T-helper 2 cell treated with Interferon-gamma antibody and Interleukin-4, amounts not matched to agents 5 μg/mL and 100 μg/mL, for 36 hours (primary cell): ENCODE measurements around the gene XRCC6.
"Not testable (repeated sequence)": the region's sequence is repeated elsewhere in the genome, so short reads cannot be mapped to it uniquely, and the experiment has no call there.

Source experiments
- DNase-seq: peaks from one replicate; pipeline ENCODE4 v3.0.0; 2021; ENCODE audit warnings: low spot score
- H3K27ac Mint-ChIP-seq: one replicate; pipeline ENCODE4 v1.8.0; 2021; ENCODE audit warnings: mild to moderate bottlenecking, mixed read lengths
- H3K27me3 Mint-ChIP-seq: one replicate; pipeline ENCODE4 v1.8.0; 2021; ENCODE audit warnings: low read depth, mixed read lengths
- H3K36me3 Mint-ChIP-seq: one replicate; pipeline ENCODE4 v1.8.0; 2021; ENCODE audit warnings: low read depth, mixed read lengths
- H3K4me1 Mint-ChIP-seq: one replicate; pipeline ENCODE4 v1.8.0; 2021; ENCODE audit warnings: low read depth, mixed read lengths
- H3K4me3 Mint-ChIP-seq: one replicate; pipeline ENCODE4 v1.8.0; 2022; ENCODE audit warnings: mild to moderate bottlenecking, moderate library complexity, mixed read lengths
- H3K9me3 Mint-ChIP-seq: one replicate; pipeline ENCODE4 v1.8.0; 2021; ENCODE audit warnings: mixed read lengths

The XRCC6 gene

DNA sequence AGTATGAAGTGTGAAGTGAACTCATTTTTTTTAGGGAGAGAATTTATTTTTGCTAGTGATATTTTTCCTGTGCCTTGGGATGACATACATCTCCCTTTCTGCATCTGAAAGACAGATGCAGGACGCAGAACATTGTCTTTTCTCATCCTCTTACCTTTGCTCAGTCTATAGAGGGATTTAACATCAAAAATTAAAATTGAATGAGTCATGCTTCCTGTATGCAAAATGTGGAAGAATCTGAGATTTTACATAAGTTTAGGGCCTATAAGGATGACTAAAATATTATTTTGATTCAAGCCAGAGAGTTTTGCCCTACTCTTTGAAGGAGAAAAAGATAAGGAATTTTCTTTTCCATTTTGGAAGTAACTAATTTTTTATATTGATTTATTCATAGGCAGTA lies 27.3 kb downstream of the XRCC6 start:
- no peak for DNase-seq
- H3K4me1 Mint-ChIP-seq: peaks cover 6% of the 10 kb centered on the region
- H3K4me3 Mint-ChIP-seq: no peak overlapping the region
- no peaks in the 10 kb centered on the region for H3K9me3 Mint-ChIP-seq
- peak overlapping the region; percentile 36 for H3K27ac Mint-ChIP-seq
- H3K27me3 Mint-ChIP-seq: no peaks in the 10 kb centered on the region
- peaks cover 42% of the 10 kb centered on the region for H3K36me3 Mint-ChIP-seq

DNA sequence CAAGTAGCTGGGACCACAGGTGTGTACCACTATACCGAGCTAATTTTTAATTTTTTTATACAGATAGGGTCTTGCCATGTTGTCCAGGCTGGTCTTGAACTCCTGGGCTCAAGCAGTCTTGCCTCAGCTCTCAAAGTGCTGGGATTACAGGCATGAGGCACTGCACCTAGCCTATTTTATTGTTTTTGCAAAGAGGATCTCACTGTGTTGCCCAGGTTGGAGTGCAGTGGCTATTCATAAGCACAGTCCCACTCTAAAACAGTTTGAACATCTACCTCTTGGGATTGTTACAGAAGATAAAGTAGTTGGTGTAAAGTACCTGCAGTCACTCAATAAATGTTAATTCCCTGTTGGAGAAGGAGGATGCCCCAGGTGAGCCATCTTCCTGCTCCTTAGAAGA lies 29.1 kb downstream of the XRCC6 start:
- no peak overlapping the region for H3K27ac Mint-ChIP-seq
- H3K9me3 Mint-ChIP-seq: no peaks in the 10 kb centered on the region
- DNase-seq: no peak
- no peaks in the 10 kb centered on the region for H3K27me3 Mint-ChIP-seq
- H3K36me3 Mint-ChIP-seq: peaks cover 52% of the 10 kb centered on the region
- peaks cover 6% of the 10 kb centered on the region for H3K4me1 Mint-ChIP-seq
- H3K4me3 Mint-ChIP-seq: no peak overlapping the region

DNA sequence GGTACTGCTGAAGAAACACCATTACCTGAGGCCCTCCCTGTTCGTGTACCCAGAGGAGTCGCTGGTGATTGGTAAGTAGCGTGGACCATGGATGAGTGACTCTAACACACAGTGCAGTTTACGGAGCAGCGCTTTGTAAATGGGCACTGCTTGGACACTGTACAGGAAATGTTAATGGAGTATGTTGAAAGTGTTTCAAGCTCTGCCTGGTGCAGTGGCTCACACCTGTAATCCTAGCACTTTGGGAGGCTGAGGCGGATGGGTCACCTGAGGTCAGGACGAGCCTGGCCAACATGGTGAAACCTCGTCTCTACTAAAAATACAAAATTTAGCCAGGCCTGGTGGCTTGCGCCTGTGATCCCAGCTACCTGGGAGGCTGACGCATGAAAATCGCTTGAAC lies 29.7 kb downstream of the XRCC6 start:
- no peaks in the 10 kb centered on the region for H3K27me3 Mint-ChIP-seq
- H3K9me3 Mint-ChIP-seq: no peaks in the 10 kb centered on the region
- H3K27ac Mint-ChIP-seq: no peak overlapping the region
- no peak overlapping the region for H3K4me3 Mint-ChIP-seq
- no peak for DNase-seq
- peaks cover 54% of the 10 kb centered on the region for H3K36me3 Mint-ChIP-seq
- peaks cover 6% of the 10 kb centered on the region for H3K4me1 Mint-ChIP-seq

DNA sequence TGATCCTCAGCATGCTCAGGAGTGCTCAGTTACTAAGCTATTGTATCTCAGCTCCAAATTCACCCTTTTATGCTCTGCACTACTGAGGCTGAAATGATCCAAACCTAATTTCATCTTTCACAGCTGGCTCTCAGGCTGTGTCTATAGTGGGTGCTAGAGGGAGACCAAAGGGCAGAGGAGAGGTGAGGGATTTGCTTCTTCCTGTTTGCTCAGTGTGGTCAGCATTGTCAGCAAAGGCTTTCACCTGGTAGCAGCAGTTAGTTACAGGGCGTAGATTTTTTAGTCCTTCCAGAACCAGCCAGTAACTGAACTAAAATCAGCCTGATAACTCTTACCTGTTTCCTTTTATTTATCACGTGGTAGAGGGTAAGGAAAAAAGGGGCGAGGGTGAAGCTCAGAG lies 33.2 kb downstream of the XRCC6 start:
- Mint-ChIP-seq H3K4me1 (no peaks in the 10 kb centered on the region), H3K9me3 (no peaks in the 10 kb centered on the region), H3K27me3 (no peaks in the 10 kb centered on the region), H3K4me3 (no peak overlapping the region), H3K27ac (no peak overlapping the region), H3K36me3 (peaks cover 48% of the 10 kb centered on the region)
- DNase-seq: no peak

DNA sequence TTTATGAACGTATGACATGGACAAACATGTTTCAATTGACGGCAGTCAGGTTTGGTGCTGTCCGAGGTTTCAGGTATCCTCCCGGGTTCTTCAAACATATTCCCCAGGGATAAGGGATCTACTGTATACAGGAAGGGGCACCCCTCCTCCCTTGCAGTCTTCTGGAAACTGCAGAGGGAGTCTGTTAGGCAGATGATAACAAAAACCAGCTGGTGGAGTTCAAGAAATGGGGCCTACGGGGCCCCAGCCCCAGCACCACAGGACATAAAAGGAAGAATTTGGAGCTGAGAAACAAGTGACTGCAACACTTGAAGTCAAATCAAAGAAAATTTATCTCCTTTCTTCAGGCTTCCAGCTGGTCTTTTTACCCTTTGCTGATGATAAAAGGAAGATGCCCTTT lies 35.5 kb downstream of the XRCC6 start:
- H3K4me3 Mint-ChIP-seq: no peak overlapping the region
- no peak overlapping the region for H3K27ac Mint-ChIP-seq
- H3K27me3 Mint-ChIP-seq: no peaks in the 10 kb centered on the region
- no peaks in the 10 kb centered on the region for H3K9me3 Mint-ChIP-seq
- H3K36me3 Mint-ChIP-seq: peaks cover 59% of the 10 kb centered on the region
- H3K4me1 Mint-ChIP-seq: no peaks in the 10 kb centered on the region
- no peak for DNase-seq

DNA sequence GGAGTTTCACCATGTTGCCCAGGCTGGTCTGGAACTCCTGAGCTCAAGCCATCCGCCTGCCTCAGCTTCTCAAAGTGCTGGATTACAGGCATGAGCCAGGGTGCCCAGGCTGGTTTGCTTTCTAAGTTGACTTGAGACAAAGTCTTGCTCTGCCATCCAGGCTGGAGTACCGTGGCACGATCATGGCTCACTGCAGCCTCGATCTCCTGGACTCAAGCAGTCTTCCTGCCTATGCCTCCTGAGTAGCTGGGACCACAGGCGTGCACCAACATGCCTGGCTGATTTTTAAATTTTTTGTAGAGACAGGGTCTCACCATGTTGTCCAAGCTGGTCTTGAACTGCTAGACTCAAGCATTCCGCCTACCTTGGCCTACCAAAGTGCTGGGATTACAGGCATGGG lies 36.6 kb downstream of the XRCC6 start:
- peaks cover 55% of the 10 kb centered on the region for H3K36me3 Mint-ChIP-seq
- H3K27ac Mint-ChIP-seq: no peak overlapping the region
- DNase-seq: no peak
- no peaks in the 10 kb centered on the region for H3K27me3 Mint-ChIP-seq
- no peaks in the 10 kb centered on the region for H3K4me1 Mint-ChIP-seq
- H3K4me3 Mint-ChIP-seq: no peak overlapping the region
- no peaks in the 10 kb centered on the region for H3K9me3 Mint-ChIP-seq

DNA sequence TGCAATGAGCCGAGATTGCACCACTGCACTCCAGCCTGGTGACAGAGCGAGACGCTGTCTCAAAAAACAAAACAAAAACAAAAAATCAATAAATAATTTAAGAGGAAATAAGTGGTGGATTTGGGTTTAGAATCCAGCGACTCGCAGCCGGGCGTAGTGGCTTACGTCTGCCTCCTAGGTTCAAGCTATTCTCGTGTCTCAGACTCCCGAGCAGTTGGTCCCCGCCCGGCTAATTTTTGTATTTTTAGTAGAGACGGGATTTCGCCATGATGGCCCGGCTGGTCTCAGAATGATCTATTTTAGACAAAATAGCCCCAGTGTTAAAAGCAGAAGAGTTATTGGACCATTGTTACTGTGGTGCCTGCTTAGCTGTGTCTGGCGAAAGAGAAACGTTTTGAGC lies 37.8 kb downstream of the XRCC6 start:
- Mint-ChIP-seq H3K4me3 (no peak overlapping the region), H3K9me3 (no peaks in the 10 kb centered on the region), H3K27ac (no peak overlapping the region), H3K27me3 (no peaks in the 10 kb centered on the region), H3K36me3 (peaks cover 59% of the 10 kb centered on the region), H3K4me1 (no peaks in the 10 kb centered on the region)
- no peak for DNase-seq

DNA sequence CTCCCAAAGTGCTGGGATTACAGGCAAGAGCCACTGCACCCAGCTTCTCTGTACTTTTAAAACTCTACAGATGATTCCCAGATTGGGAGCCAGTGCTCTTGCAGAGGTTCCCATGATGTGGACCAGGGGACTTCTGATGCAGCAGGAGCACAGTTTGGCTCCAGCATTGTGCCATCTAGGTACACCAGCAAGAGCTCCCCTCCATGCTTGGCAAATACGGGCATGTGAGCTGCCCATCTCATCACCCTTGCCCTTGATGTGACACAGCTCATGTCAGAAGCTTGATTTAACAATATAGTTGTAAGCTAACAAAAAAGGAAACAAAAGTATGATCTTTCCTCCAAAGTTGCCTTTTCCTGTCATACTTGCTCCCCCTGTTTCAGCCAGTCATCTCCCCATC lies 38.8 kb downstream of the XRCC6 start:
- Mint-ChIP-seq H3K9me3 (no peaks in the 10 kb centered on the region), H3K36me3 (peaks cover 53% of the 10 kb centered on the region), H3K4me1 (no peaks in the 10 kb centered on the region), H3K27ac (no peak overlapping the region), H3K27me3 (no peaks in the 10 kb centered on the region), H3K4me3 (no peak overlapping the region)
- no peak for DNase-seq

DNA sequence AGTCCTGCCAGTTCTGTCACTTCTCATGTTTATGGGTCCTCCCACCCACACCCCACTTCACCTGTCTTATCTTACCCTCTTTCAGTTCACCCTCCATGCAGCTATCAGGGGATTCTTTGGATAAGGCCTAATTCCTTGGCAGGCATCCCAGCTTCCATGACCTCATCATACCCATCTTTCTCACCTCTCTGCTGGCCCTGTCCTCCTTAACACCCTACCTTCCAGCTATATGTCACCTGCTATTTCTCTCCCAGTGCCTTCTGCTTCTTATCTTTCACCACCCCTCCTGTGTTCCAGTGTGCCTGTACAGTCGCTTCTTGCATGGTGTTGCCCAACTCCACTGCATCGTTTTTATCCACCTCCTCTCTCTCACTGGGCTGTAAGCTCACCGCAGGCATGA lies 39.3 kb downstream of the XRCC6 start:
- H3K4me3 Mint-ChIP-seq: no peak overlapping the region
- no peak for DNase-seq
- no peaks in the 10 kb centered on the region for H3K4me1 Mint-ChIP-seq
- peaks cover 55% of the 10 kb centered on the region for H3K36me3 Mint-ChIP-seq
- no peaks in the 10 kb centered on the region for H3K27me3 Mint-ChIP-seq
- H3K27ac Mint-ChIP-seq: no peak overlapping the region
- H3K9me3 Mint-ChIP-seq: no peaks in the 10 kb centered on the region

DNA sequence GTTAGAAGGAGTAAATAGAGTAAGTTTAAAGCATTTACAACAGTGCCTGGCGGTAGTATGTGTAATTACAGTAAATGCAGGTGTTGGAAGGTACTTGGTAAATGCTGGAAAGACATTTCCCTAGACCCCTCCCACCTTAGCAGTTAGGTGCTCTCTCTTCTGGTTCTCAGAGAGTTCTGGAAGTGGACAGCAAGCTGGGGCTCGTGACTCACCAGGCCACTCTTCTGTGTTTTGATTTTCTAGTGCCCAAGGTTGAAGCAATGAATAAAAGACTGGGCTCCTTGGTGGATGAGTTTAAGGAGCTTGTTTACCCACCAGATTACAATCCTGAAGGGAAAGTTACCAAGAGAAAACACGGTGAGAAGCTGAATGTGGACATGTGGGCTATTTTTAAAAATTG lies 40.0 kb downstream of the XRCC6 start:
- Mint-ChIP-seq H3K4me1 (no peaks in the 10 kb centered on the region), H3K27ac (no peak overlapping the region), H3K36me3 (peaks cover 54% of the 10 kb centered on the region), H3K27me3 (no peaks in the 10 kb centered on the region), H3K9me3 (no peaks in the 10 kb centered on the region), H3K4me3 (no peak overlapping the region)
- DNase-seq: no peak

DNA sequence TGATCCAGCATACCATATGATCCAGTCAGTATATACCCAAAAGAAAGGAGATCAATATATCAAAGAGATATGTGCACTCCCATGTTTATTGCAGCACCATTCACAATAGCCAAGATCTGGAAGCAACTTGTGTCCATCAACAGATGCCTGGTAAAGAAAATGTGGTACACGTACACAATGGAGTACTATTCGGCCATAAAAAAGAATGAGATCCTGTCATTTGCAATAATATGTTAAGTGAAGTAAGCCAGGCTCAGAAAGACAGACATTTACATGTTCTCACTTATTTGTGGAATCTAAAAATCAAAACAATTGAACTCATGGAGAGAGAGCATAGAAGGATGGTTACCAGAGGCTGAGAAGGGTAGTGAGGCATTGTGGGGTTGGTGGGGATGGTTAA lies 40.6 kb downstream of the XRCC6 start:
- Mint-ChIP-seq H3K36me3 (peaks cover 52% of the 10 kb centered on the region), H3K27ac (no peak overlapping the region)

DNA sequence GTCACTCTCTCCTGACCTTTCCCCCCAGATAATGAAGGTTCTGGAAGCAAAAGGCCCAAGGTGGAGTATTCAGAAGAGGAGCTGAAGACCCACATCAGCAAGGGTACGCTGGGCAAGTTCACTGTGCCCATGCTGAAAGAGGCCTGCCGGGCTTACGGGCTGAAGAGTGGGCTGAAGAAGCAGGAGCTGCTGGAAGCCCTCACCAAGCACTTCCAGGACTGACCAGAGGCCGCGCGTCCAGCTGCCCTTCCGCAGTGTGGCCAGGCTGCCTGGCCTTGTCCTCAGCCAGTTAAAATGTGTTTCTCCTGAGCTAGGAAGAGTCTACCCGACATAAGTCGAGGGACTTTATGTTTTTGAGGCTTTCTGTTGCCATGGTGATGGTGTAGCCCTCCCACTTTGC lies 42.5 kb downstream of the XRCC6 start:
- not testable (repeated sequence) for H3K4me3 Mint-ChIP-seq, H3K27ac Mint-ChIP-seq, H3K9me3 Mint-ChIP-seq, H3K27me3 Mint-ChIP-seq, H3K4me1 Mint-ChIP-seq, DNase-seq
- peaks cover 46% of the 10 kb centered on the region for H3K36me3 Mint-ChIP-seq

More for the DNA sequence above, 40.6 kb downstream of the XRCC6 start:
- Mint-ChIP-seq H3K27me3 (no peaks in the 10 kb centered on the region), H3K4me1 (no peaks in the 10 kb centered on the region), H3K9me3 (no peaks in the 10 kb centered on the region), H3K4me3 (no peak overlapping the region)
- DNase-seq: no peak

DNA sequence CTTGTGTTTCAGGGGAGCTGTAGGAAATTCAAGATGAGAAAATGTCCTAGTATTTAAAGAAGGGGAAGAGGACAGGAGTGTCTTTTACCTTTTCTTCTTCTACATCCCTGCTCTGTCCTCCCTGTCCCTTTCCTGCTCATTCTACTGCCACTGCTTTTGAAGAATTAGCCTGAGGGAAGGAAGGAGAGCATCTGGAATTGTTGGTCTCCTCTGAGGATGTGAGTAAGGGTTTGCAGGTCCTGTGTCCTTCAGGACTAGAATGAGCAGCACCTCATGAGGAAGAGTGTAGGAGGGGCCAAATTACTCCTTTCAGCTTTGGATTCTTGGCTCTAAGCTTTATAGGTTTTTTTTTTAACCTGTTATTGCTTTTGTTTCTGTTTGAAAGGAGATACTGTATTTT lies 43.4 kb downstream of the XRCC6 start:
- no peak overlapping the region for H3K4me3 Mint-ChIP-seq
- DNase-seq: no peak
- peaks cover 45% of the 10 kb centered on the region for H3K36me3 Mint-ChIP-seq
- no peaks in the 10 kb centered on the region for H3K27me3 Mint-ChIP-seq
- H3K9me3 Mint-ChIP-seq: no peaks in the 10 kb centered on the region
- H3K4me1 Mint-ChIP-seq: peaks cover 6% of the 10 kb centered on the region
- no peak overlapping the region for H3K27ac Mint-ChIP-seq

DNA sequence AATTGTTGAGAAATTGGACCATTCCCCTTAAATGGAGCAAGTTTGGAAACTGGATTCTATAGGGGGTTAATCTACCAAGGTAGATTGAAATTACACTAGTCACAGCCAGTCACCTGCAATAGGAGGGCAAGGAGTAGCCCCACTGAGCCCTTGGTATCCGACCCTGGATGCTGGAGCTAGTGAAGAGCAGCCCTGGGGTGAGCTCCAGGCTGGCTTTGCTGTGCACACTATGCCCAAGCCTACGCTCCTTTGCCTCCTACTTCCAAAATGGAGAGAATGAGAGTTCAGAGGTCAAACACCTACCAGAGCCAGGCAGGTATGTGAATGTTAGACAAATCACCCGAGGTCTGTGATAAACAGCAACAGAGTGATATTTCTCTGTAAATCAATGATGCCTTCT lies 43.9 kb downstream of the XRCC6 start:
- Mint-ChIP-seq H3K36me3 (peaks cover 45% of the 10 kb centered on the region), H3K27ac (peak overlapping the region; percentile 15), H3K4me1 (peaks cover 6% of the 10 kb centered on the region), H3K9me3 (no peaks in the 10 kb centered on the region), H3K27me3 (no peaks in the 10 kb centered on the region), H3K4me3 (no peak overlapping the region)
- DNase-seq: no peak

DNA sequence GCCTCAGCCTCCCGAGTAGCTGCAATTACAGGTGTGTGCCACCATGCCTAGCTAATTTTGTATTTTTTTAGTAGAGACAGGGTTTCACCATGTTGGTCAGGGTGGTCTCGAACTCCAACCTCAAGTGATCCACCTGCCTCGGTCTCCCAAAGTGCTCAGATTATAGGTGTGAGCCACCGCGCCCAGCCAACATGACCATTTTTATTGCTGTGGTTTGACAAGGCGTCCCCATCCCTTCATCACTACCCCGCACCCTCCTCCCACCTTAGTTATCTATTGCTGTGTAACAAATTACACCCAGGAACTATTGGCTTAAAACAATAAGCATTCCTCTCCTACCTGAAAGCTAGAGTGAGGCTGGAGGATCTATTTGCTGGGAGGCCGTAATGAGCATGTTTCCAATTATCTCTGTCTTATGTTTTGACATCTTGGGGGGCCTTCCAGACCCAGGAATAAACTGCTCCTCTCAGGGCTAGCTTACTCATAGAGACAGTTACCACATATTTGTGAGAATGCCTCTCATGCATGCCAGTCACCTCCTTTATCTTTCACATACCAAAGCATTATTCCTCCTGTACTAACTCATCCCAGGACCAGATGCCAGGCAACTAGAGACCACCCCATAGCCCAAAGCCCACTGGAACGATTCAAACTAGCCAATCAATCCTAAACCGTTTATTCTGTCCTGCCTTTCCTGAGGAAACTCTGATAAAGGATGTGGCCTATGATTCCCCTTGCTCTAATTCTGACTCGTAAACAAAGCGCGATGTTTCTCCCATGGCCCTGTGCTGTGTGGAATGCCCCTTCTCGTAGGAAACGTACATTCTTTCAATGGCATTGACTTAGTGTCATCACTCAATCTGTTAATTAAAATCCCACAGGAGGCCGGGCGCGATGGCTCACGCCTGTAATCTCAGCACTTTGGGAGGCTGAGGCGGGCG lies 48.1 kb downstream of the XRCC6 start:
- H3K4me3 Mint-ChIP-seq: no peak overlapping the region
- H3K27me3 Mint-ChIP-seq: no peaks in the 10 kb centered on the region
- H3K9me3 Mint-ChIP-seq: no peaks in the 10 kb centered on the region
- H3K4me1 Mint-ChIP-seq: peaks cover 6% of the 10 kb centered on the region
- H3K36me3 Mint-ChIP-seq: peaks cover 31% of the 10 kb centered on the region
- DNase-seq: no peak
- peak overlapping the region; percentile 26 for H3K27ac Mint-ChIP-seq
